ENCODE data around the gene ZNF280D.

ZNF280D gene

DNA sequence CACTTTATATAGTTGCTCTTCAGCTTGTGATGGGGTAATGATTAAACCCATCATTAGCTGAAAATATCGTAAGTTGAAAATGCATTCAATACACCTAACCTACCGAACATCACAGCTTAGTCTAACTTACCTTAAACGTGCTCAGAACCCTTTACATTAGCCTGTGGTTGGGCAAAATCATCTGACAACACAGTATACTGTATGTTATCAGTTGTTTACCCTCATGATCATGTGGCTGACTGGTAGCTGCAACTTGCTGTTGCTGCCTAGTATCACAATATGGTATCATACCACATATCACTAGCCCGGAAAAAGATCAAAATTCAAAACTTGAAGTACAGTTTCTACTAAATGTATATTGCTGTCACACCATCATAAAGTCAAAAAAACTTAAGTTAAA is 9.5 kb downstream of the ZNF280D start:
- H3K27me3 ChIP-seq: no peaks in the 10 kb centered on the region
- H3K36me3 ChIP-seq: no peaks in the 10 kb centered on the region
- no peak overlapping the region for H3K27ac ChIP-seq
- H3K4me1 ChIP-seq (ENCODE audit: control insufficient read depth in 1 of 2, insufficient read depth in 1 of 2, low read depth in 1 of 2, low read length in 1 of 2): peaks cover 13 to 24% of the 10 kb centered on the region in 2 experiments
- H3K4me3 ChIP-seq (ENCODE audit: low read depth in 1 of 2, low read length in 1 of 2): no peak overlapping the region
- TF ChIP-seq, protein P1, sequence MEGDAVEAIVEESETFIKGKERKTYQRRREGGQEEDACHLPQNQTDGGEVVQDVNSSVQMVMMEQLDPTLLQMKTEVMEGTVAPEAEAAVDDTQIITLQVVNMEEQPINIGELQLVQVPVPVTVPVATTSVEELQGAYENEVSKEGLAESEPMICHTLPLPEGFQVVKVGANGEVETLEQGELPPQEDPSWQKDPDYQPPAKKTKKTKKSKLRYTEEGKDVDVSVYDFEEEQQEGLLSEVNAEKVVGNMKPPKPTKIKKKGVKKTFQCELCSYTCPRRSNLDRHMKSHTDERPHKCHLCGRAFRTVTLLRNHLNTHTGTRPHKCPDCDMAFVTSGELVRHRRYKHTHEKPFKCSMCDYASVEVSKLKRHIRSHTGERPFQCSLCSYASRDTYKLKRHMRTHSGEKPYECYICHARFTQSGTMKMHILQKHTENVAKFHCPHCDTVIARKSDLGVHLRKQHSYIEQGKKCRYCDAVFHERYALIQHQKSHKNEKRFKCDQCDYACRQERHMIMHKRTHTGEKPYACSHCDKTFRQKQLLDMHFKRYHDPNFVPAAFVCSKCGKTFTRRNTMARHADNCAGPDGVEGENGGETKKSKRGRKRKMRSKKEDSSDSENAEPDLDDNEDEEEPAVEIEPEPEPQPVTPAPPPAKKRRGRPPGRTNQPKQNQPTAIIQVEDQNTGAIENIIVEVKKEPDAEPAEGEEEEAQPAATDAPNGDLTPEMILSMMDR (IDR thresholded peaks at IDR 0.05): no peak
- H3K9me3 ChIP-seq: no peaks in the 10 kb centered on the region

- TF ChIP-seq, protein P1 (IDR thresholded peaks at IDR 0.05): no peak
- Histone ChIP-seq H3K27ac (peak overlapping the region; percentile 9), H3K36me3 (no peaks in the 10 kb centered on the region), H3K9me3 (no peaks in the 10 kb centered on the region), H3K4me1 (ENCODE audit: control insufficient read depth in 1 of 2, insufficient read depth in 1 of 2, low read depth in 1 of 2, low read length in 1 of 2) (peaks cover 6 to 14% of the 10 kb centered on the region in 2 experiments), H3K4me3 (ENCODE audit: low read depth in 1 of 2, low read length in 1 of 2) (no peak overlapping the region), H3K27me3 (no peaks in the 10 kb centered on the region)
These were observed 13.3 kb downstream of the ZNF280D start for GRCh38 chr15:56719774-56720555.

DNA sequence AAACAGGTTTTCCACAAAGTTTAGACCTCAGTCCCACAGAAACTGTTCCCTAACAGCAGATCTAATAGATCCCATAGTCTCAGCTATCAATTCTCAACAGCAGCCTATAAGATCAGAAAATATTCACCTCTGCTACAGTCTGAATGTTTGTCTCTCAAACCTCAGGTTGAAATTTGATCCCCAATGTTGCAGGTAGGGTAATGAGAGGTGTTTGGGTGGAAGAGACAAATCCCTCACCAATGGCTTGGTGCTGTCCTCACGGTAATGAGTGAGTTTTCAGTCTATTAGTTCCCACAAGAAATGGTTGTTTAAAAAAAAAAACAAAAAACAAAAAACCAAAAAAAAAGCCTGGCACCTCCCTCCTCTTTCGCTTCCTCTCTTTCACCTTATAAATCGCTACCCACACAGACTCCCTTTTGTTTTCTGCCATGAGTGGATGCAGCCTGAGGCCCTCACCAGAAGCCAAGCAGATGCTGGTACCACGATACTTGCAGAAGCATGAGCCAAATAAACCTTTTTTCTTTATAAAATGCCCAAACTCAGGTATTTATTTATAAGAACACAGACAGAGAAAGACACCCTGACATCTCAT is 14.2 kb downstream of the ZNF280D start:
- Histone ChIP-seq H3K27ac (no peak overlapping the region), H3K4me1 (ENCODE audit: control insufficient read depth in 1 of 2, insufficient read depth in 1 of 2, low read depth in 1 of 2, low read length in 1 of 2) (peaks cover 6 to 14% of the 10 kb centered on the region in 2 experiments), H3K9me3 (no peaks in the 10 kb centered on the region), H3K36me3 (no peaks in the 10 kb centered on the region), H3K27me3 (no peaks in the 10 kb centered on the region), H3K4me3 (ENCODE audit: low read depth in 1 of 2, low read length in 1 of 2) (no peak overlapping the region)
- TF ChIP-seq, protein P1 (IDR thresholded peaks at IDR 0.05): no peak

GRCh38 chr15:56718560-56718959 is 14.7 kb downstream of the ZNF280D start:
- peaks cover 6 to 14% of the 10 kb centered on the region in 2 experiments for H3K4me1 ChIP-seq (ENCODE audit: control insufficient read depth in 1 of 2, insufficient read depth in 1 of 2, low read depth in 1 of 2, low read length in 1 of 2)
- H3K9me3 ChIP-seq: no peaks in the 10 kb centered on the region
- no peaks in the 10 kb centered on the region for H3K27me3 ChIP-seq
- H3K4me3 ChIP-seq (ENCODE audit: low read depth in 1 of 2, low read length in 1 of 2): no peak overlapping the region
- H3K36me3 ChIP-seq: no peaks in the 10 kb centered on the region
- no peak overlapping the region for H3K27ac ChIP-seq
- TF ChIP-seq, protein P1 (IDR thresholded peaks at IDR 0.05): no peak

DNA sequence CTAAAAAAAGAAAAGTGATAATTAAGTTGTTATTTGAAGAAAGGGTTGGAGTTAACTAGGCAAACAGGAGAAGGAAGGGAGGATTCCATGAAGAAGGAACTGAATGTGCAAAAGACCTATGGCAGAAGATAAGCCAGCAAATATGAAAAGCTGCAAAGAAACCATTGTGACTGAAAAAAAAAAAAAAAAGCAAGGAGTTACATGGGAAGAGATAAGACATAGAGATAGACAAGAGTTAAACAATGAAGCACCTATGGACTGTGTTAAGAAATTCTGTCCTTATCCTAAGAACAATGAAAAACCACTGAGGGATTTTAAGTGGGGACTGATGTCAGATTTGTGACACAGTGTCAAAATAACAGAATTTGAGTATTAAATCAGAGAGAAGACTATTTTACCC is 17.0 kb downstream of the ZNF280D start:
- H3K27me3 ChIP-seq: no peaks in the 10 kb centered on the region
- H3K4me1 ChIP-seq (ENCODE audit: control insufficient read depth in 1 of 2, insufficient read depth in 1 of 2, low read depth in 1 of 2, low read length in 1 of 2): peaks cover 0 to 5% of the 10 kb centered on the region in 2 experiments

More for the DNA sequence above, 17.0 kb downstream of the ZNF280D start:
- no peaks in the 10 kb centered on the region for H3K9me3 ChIP-seq
- TF ChIP-seq, protein P1 (IDR thresholded peaks at IDR 0.05): no peak
- no peak overlapping the region for H3K4me3 ChIP-seq (ENCODE audit: low read depth in 1 of 2, low read length in 1 of 2)
- no peak overlapping the region for H3K27ac ChIP-seq
- H3K36me3 ChIP-seq: no peaks in the 10 kb centered on the region
